ENCODE data around the gene TARBP2. TPM values are rescaled to one million over a fixed set of nuclear protein-coding genes. Genes with fewer than 3 reads are reported as not detected.

Gene TARBP2
- total and polyA plus RNA-seq, 10 donors: 25.9 to 57.1 (median 36.1) TPM

GRCh38 chr12:53532524-53533445, 31.7 kb downstream of the TARBP2 start:
- TF ChIP-seq POLR2A (IDR thresholded peaks at IDR 0.05) (no peak), CTCF (IDR thresholded peaks at IDR 0.05 in 8 of 11, conservative IDR thresholded peaks at IDR 0.05 in 3 of 11) (no peak), POLR2AphosphoS5 (IDR thresholded peaks at IDR 0.05) (no peak)
- no peak for DNase-seq
- no peak overlapping the region for H3K4me3 ChIP-seq
- intact Hi-C loops (cut with DNase I; ENCODE audit: low total_unique reads): no loop called here
- H3K36me3 ChIP-seq: peaks cover 21 to 100% (median 94%) of the 10 kb centered on the region in 6 donors
- H3K9me3 ChIP-seq: no peaks in the 10 kb centered on the region
- H3K27ac ChIP-seq: no peak overlapping the region
- no peaks in the 10 kb centered on the region for H3K27me3 ChIP-seq (replicated peaks in 1 of 7)
- no peaks in the 10 kb centered on the region for H3K4me1 ChIP-seq
- 75 to 97% (median 88%) methylated on average over 7 of the region's 7 CpGs for WGBS, 5 donors

GRCh38 chr12:53533471-53533870, 32.4 kb downstream of the TARBP2 start:
- H3K27me3 ChIP-seq (replicated peaks in 1 of 7): no peaks in the 10 kb centered on the region
- H3K27ac ChIP-seq: no peak overlapping the region
- DNase-seq: no peak
- H3K36me3 ChIP-seq: peaks cover 21 to 100% (median 91%) of the 10 kb centered on the region in 6 donors
- TF ChIP-seq CTCF (IDR thresholded peaks at IDR 0.05 in 8 of 11, conservative IDR thresholded peaks at IDR 0.05 in 3 of 11) (no peak), POLR2AphosphoS5 (IDR thresholded peaks at IDR 0.05) (no peak), POLR2A (IDR thresholded peaks at IDR 0.05) (no peak)
- no peaks in the 10 kb centered on the region for H3K9me3 ChIP-seq
- 43 to 83% (median 76%) methylated on average over 2 of the region's 2 CpGs for WGBS, 5 donors
- intact Hi-C loops (cut with DNase I; ENCODE audit: low total_unique reads): no loop called here
- H3K4me3 ChIP-seq: no peak overlapping the region
- peaks cover 0 to 6% (median 0%) of the 10 kb centered on the region in 6 donors for H3K4me1 ChIP-seq

- no peak overlapping the region for H3K4me3 ChIP-seq
- no peak for DNase-seq
- no peaks in the 10 kb centered on the region for H3K27me3 ChIP-seq (replicated peaks in 1 of 7)
- TF ChIP-seq CTCF (IDR thresholded peaks at IDR 0.05 in 8 of 11, conservative IDR thresholded peaks at IDR 0.05 in 3 of 11) (no peak), POLR2AphosphoS5 (IDR thresholded peaks at IDR 0.05) (no peak)
- WGBS, 5 donors: 89 to 98% (median 97%) methylated on average over 3 of the region's 3 CpGs
- H3K27ac ChIP-seq: peak overlapping the region in 2 of 8 donors; percentile 63 to 71
- no peaks in the 10 kb centered on the region for H3K9me3 ChIP-seq
- H3K4me1 ChIP-seq: peaks cover 0 to 14% (median 2%) of the 10 kb centered on the region in 6 donors
- intact Hi-C loops (cut with DNase I; ENCODE audit: low total_unique reads): no loop called here
- peaks cover 17 to 100% (median 73%) of the 10 kb centered on the region in 6 donors for H3K36me3 ChIP-seq
Observed at GRCh38 chr12:53536962-53537361, 35.9 kb downstream of the TARBP2 start.

GRCh38 chr12:53538209-53538689, 37.2 kb downstream of the TARBP2 start:
- no peak overlapping the region for H3K4me3 ChIP-seq
- intact Hi-C loops (cut with DNase I; ENCODE audit: low total_unique reads): no loop called here
- 27 to 59% (median 46%) methylated on average over 1 of the region's 1 CpG for WGBS, 5 donors
- no peaks in the 10 kb centered on the region for H3K27me3 ChIP-seq (replicated peaks in 1 of 7)
- DNase-seq: no peak
- TF ChIP-seq CTCF (IDR thresholded peaks at IDR 0.05 in 8 of 11, conservative IDR thresholded peaks at IDR 0.05 in 3 of 11) (no peak), POLR2AphosphoS5 (IDR thresholded peaks at IDR 0.05) (no peak), POLR2A (IDR thresholded peaks at IDR 0.05) (no peak)
- H3K27ac ChIP-seq: peak overlapping the region; percentile 24 to 72 (median 62)
- H3K36me3 ChIP-seq: peaks cover 21 to 100% (median 71%) of the 10 kb centered on the region in 6 donors
- no peaks in the 10 kb centered on the region for H3K9me3 ChIP-seq
- H3K4me1 ChIP-seq: peaks cover 0 to 14% (median 2%) of the 10 kb centered on the region in 6 donors

Data from spleen (tissue), 11 donors.